PC-3 (cell line): ENCODE data around the gene IRX2. TPM values are rescaled to one million over a fixed set of nuclear protein-coding genes. Genes with fewer than 3 reads are reported as not detected.
A peak's percentile ranks its signal among the peaks of the same experiment; 100 is the strongest.

Experiments
- ATAC-seq: fragments of 200-7000 bp; cut with Tn5 transposase; 2 replicates; pipeline ENCODE4 v1.9.1; 2020; ENCODE audit warnings: mild to moderate bottlenecking, moderate library complexity
- BruUV-seq: library from RNA; stranded (reverse); fragments of 400-500 nt; replicated peaks from 2 replicates; lab custom pipeline; 2021; lab: Mats Ljungman, UMichigan
- CTCF ChIA-PET: fragments of 300-600 bp; sonication (Branson Sonifier 250); formaldehyde crosslinking; loops from one replicate; lab custom pipeline; 2022; ENCODE audit warnings: antibody characterized with exemption; lab: Charles Lee
- POLR2A ChIA-PET: fragments of 300-600 bp; sonication (Branson Sonifier 250); formaldehyde crosslinking; loops from one replicate; lab custom pipeline; 2022; ENCODE audit warnings: antibody characterized with exemption; ENCODE audit not compliant: unreplicated experiment; lab: Charles Lee
- DNase-seq: peaks from one replicate; pipeline ENCODE4 v3.0.0-alpha.2; 2015
- H2AFZ ChIP-seq: fragments of 300-600 bp; sonication (generic); 2 replicates; pipeline ENCODE4 v1.6.0; 2016; ENCODE audit warnings: antibody characterized with exemption, low read length
- H3F3A ChIP-seq: fragments of 300-600 bp; sonication (generic); one replicate; pipeline ENCODE4 v1.6.0; 2017; ENCODE audit warnings: antibody characterized with exemption, low read length, control low read depth, mild to moderate bottlenecking; ENCODE audit not compliant: unreplicated experiment
- H3K27ac ChIP-seq: fragments of 300-600 bp; sonication (generic); 2 replicates; pipeline ENCODE4 v1.5.1; 2016; ENCODE audit warnings: mild to moderate bottlenecking, low read length
- H3K27me3 ChIP-seq: fragments of 300-600 bp; sonication (generic); 2 replicates; pipeline ENCODE4 v1.6.1; 2016; ENCODE audit warnings: low read length, mixed read lengths
- H3K36me3 ChIP-seq: fragments of 300-600 bp; sonication (generic); 2 replicates; pipeline ENCODE4 v1.6.1; 2016; ENCODE audit warnings: low read depth, mixed run types, low read length, mixed read lengths
- H3K4me1 ChIP-seq: fragments of 300-600 bp; sonication (generic); 2 replicates; pipeline ENCODE4 v1.5.1; 2016; ENCODE audit warnings: low read length; ENCODE audit not compliant: insufficient read depth
- H3K4me2 ChIP-seq: fragments of 300-600 bp; sonication (generic); 2 replicates; pipeline ENCODE4 v1.6.0; 2016; ENCODE audit warnings: low read length
- H3K4me3 ChIP-seq: fragments of 300-600 bp; sonication (generic); 2 replicates; pipeline ENCODE4 v1.5.1; 2016; ENCODE audit warnings: mild to moderate bottlenecking, low read length, mixed read lengths
- H3K79me2 ChIP-seq: fragments of 300-600 bp; sonication (generic); 2 replicates; pipeline ENCODE4 v1.6.1; 2017; ENCODE audit warnings: low read length, mixed read lengths
- H3K9ac ChIP-seq: fragments of 300-600 bp; sonication (generic); 2 replicates; pipeline ENCODE4 v1.6.0; 2016; ENCODE audit warnings: mild to moderate bottlenecking, low read length
- H3K9me2 ChIP-seq: fragments of 300-600 bp; sonication (generic); replicated peaks from 2 replicates; pipeline ENCODE4 v1.6.1; 2016; ENCODE audit warnings: mixed run types, low read length, mixed read lengths
- H3K9me3 ChIP-seq: fragments of 300-600 bp; sonication (generic); 2 replicates; pipeline ENCODE4 v1.6.1; 2016; ENCODE audit warnings: low read length, mixed read lengths
- H4K20me1 ChIP-seq: fragments of 300-600 bp; sonication (generic); 2 replicates; pipeline ENCODE4 v1.6.1; 2016; ENCODE audit warnings: low read length, mixed read lengths
- CTCF ChIP-seq: fragments of 300-600 bp; sonication (generic); conservative IDR thresholded peaks from 2 replicates; pipeline ENCODE4 v1.5.1; 2017; ENCODE audit warnings: antibody characterized with exemption, low read depth, mild to moderate bottlenecking, low read length
- EZH2 ChIP-seq: fragments of 300-600 bp; sonication (generic); IDR thresholded peaks from one replicate; pipeline ENCODE4 v1.6.1; 2017; ENCODE audit warnings: antibody characterized with exemption, mild to moderate bottlenecking, low read length; ENCODE audit not compliant: unreplicated experiment
- EZH2phosphoT487 ChIP-seq: fragments of 300-600 bp; sonication (generic); IDR thresholded peaks from 2 replicates; pipeline ENCODE4 v1.6.1; 2018; ENCODE audit warnings: mild to moderate bottlenecking, antibody characterized with exemption, low read length, borderline replicate concordance
- intact Hi-C: fragments of 100-400 bp; cut with micrococcal nuclease; formaldehyde crosslinking; loops from 2 replicates; pipeline ENCODE4 v1.9.0; 2023
- total RNA-seq: library from RNA; depleted of rRNA; stranded (reverse); fragments of >200 nt; gene quantifications from 2 replicates; pipeline ENCODE4 v1.2.3, GENCODE V29; 2014

IRX2 gene
- total RNA-seq, 1 experiment from 2014 or later, result 10.4 TPM

DNA sequence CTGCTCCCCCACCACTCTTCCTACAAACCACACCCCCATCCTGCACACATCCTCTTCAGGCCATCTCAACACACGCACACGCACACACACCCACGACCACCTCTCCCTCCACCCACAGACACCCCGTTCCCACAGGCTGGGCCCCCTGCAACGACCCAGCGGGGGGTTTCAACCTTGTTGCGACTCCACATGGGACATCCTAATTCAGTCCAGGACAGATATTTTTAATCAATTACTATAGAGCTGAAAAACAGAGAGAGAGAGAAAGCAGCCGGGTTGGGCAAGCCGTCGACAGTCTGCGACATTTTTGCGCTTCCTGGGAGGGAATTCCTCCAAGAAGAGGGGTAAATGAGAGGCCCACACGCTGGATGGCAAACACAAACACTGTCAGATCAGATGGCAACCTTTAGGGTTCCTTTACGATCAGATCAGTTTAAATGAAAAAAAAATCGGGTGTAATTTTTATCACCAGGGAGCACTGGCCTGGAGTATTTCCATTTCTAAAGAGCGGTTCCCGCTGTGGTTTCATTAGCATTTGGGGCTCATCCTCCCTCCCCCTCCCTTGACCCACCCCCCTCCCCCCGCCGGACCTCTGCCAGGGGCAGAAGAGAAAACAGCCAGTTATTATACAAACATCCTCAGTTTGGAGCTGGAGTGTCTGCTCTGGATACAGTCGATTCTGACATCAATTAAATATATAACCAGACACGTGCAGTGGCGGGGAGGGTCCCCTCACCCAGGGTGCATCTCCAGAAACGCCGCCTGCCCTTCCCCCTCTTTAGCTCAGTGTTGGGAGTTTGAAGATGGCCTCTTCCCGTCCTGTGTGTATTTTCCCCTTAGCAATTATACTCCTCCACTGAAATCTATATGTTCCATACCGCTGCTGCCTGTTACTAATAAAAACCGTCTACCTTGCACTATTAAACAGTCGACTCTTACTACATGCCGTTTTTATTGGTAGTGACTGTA, 2.3 kb upstream of the IRX2 start:
- Histone ChIP-seq H3K4me2 (no peak overlapping the region), H3K4me1 (peaks cover 36% of the 10 kb centered on the region), H3K9me3 (no peaks in the 10 kb centered on the region), H4K20me1 (peaks cover 4% of the 10 kb centered on the region; the same call in 1 of the 2 replicates), H3K79me2 (peaks cover 25% of the 10 kb centered on the region), H3K9me2 (no peaks in the 10 kb centered on the region), H3K36me3 (no peaks in the 10 kb centered on the region), H3K27me3 (no peaks in the 10 kb centered on the region), H2AFZ (no peak overlapping the region), H3F3A (no peaks in the 10 kb centered on the region), H3K27ac (no peak overlapping the region), H3K4me3 (no peak overlapping the region), H3K9ac (no peak overlapping the region)
- intact Hi-C loops, result no loop called here
- ATAC-seq, result no peak
- DNase-seq, result no peak
- ChIA-PET POLR2A (no interaction called here), CTCF (no interaction called here)
- BruUV-seq, result no TSS peak
- TF ChIP-seq EZH2phosphoT487 (no peak), CTCF (no peak), EZH2 (no peak)

GRCh38 chr5:2752821-2753439, 1.5 kb upstream of the IRX2 start:
- Histone ChIP-seq H3K4me1 (peaks cover 29% of the 10 kb centered on the region), H2AFZ (no peak overlapping the region), H3K9ac (no peak overlapping the region), H3K36me3 (no peaks in the 10 kb centered on the region), H3K4me2 (peak overlapping the region; percentile 96), H4K20me1 (peaks cover 4% of the 10 kb centered on the region; the same call in 1 of the 2 replicates), H3K27ac (no peak overlapping the region), H3K9me3 (no peaks in the 10 kb centered on the region), H3K9me2 (no peaks in the 10 kb centered on the region), H3K4me3 (peak overlapping the region; percentile 70), H3K79me2 (peaks cover 25% of the 10 kb centered on the region), H3F3A (no peaks in the 10 kb centered on the region), H3K27me3 (no peaks in the 10 kb centered on the region)
- DNase-seq (no peak), ATAC-seq (no peak)
- no TSS peak for BruUV-seq
- CTCF ChIA-PET, result no interaction called here
- no peak for TF ChIP-seq EZH2phosphoT487
- no peak for TF ChIP-seq CTCF
- no peak for TF ChIP-seq EZH2
- intact Hi-C loops, result no loop called here
- POLR2A ChIA-PET, result no interaction called here
